MM.1S (cell line): ENCODE measurements around the gene TTC7B.

Experiments used
- EZH2phosphoT487 ChIP-seq: fragments of 300-600 bp; sonication (generic); IDR thresholded peaks from 2 replicates; pipeline ENCODE4 v1.6.1; 2018; ENCODE audit warnings: antibody characterized with exemption, low read length
- TF ChIP-seq, protein P1 (sequence below): fragments of 300-600 bp; sonication (generic); IDR thresholded peaks from 2 replicates; pipeline ENCODE4 v1.5.1; 2016; ENCODE audit warnings: antibody characterized with exemption, low read length, mixed read lengths

DNA sequence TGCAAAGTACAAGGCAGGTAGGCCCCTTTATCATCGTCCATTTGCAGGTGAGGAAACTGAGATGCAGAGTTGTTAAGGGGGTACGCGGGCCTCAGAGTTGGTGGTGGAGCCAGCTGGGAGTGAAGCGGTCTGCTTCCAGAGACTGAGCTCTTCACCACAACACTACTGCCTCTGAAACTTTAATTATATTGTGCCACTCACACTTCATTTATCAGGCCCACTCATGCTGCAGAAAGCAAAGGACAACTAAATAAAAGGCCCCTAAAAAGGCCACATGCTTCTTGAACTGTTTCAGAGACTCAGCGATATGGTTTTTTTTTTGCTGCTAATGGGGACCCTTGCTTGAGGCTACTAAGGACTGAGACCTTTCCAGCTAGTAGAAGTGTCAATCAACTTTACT is 153.1 kb downstream of the TTC7B start:
- TF ChIP-seq, protein P1, sequence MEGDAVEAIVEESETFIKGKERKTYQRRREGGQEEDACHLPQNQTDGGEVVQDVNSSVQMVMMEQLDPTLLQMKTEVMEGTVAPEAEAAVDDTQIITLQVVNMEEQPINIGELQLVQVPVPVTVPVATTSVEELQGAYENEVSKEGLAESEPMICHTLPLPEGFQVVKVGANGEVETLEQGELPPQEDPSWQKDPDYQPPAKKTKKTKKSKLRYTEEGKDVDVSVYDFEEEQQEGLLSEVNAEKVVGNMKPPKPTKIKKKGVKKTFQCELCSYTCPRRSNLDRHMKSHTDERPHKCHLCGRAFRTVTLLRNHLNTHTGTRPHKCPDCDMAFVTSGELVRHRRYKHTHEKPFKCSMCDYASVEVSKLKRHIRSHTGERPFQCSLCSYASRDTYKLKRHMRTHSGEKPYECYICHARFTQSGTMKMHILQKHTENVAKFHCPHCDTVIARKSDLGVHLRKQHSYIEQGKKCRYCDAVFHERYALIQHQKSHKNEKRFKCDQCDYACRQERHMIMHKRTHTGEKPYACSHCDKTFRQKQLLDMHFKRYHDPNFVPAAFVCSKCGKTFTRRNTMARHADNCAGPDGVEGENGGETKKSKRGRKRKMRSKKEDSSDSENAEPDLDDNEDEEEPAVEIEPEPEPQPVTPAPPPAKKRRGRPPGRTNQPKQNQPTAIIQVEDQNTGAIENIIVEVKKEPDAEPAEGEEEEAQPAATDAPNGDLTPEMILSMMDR, result no peak
- no peak for TF ChIP-seq EZH2phosphoT487
